H1 (cell line): ENCODE data around the gene ACAT2. TPM values are rescaled to one million over a fixed set of nuclear protein-coding genes. Genes with fewer than 3 reads are reported as not detected.

Source experiments
- CTCF ChIA-PET: fragments of 300-600 bp; sonication (Branson Sonifier 250); formaldehyde crosslinking; loops from one replicate; lab custom pipeline; 2021; ENCODE audit not compliant: partially characterized antibody; lab: Charles Lee
- POLR2A ChIA-PET: fragments of 300-600 bp; sonication (Branson Sonifier 250); formaldehyde crosslinking; loops from one replicate; lab custom pipeline; 2021; ENCODE audit warnings: inconsistent platforms; ENCODE audit not compliant: partially characterized antibody; lab: Charles Lee
- DNase-seq, 2 experiments: peaks; one replicate each; pipeline versions ENCODE4 v3.0.0 to v3.0.0-alpha.2; 2010 to 2022; ENCODE audit warnings: low spot score in 2 of 2, low read depth in 1 of 2, mixed read lengths in 1 of 2
- FAIRE-seq: peaks from 2 replicates; lab custom pipeline; 2011; peaks lifted over from hg19 to GRCh38; lab: Jason Lieb, UNC
- H2AFZ ChIP-seq: 2 replicates; pipeline ENCODE4 v1.8.1; 2012; ENCODE audit warnings: low read length, inconsistent platforms
- H2AK5ac ChIP-seq: 2 replicates; pipeline ENCODE4 v1.6.1; 2013; ENCODE audit warnings: low read depth, low read length
- H2BK120ac ChIP-seq: replicated peaks from 2 replicates; pipeline ENCODE3; 2013; ENCODE audit warnings: low read depth, low read length, inconsistent platforms
- H2BK12ac ChIP-seq: 2 replicates; pipeline ENCODE4 v1.6.1; 2013; ENCODE audit warnings: low read depth, low read length
- H2BK15ac ChIP-seq: 2 replicates; pipeline ENCODE4 v1.6.1; 2013; ENCODE audit warnings: low read length
- H2BK20ac ChIP-seq: 2 replicates; pipeline ENCODE4 v1.6.1; 2013; ENCODE audit warnings: low read length
- H2BK5ac ChIP-seq: 2 replicates; pipeline ENCODE4 v1.6.1; 2013; ENCODE audit warnings: low read depth, low read length
- H3K14ac ChIP-seq: 2 replicates; pipeline ENCODE4 v1.6.1; 2013; ENCODE audit warnings: inconsistent platforms; ENCODE audit not compliant: insufficient read length
- H3K18ac ChIP-seq: 2 replicates; pipeline ENCODE4 v1.6.1; 2013; ENCODE audit warnings: low read length; ENCODE audit errors: extremely low read depth
- H3K23ac ChIP-seq: 2 replicates; pipeline ENCODE4 v1.6.1; 2013; ENCODE audit warnings: inconsistent platforms; ENCODE audit not compliant: insufficient read length
- H3K23me2 ChIP-seq: 2 replicates; pipeline ENCODE4 v1.6.1; 2013; ENCODE audit warnings: low read depth, low read length
- H3K27ac ChIP-seq: 2 replicates; pipeline ENCODE4 v1.6.1; 2011; ENCODE audit warnings: low read depth, low read length, inconsistent platforms
- H3K27me3 ChIP-seq, 4 experiments: replicated peaks in 1 of 4; 1 replicate in 1 of 4; 2 replicates in 3 of 4; pipeline versions ENCODE4 v1.6.1 to v1.8.1; 2011 to 2013; ENCODE audit warnings: low read length in 3 of 4, mild to moderate bottlenecking in 3 of 4, inconsistent platforms in 2 of 4, mixed read lengths in 2 of 4, moderate library complexity in 1 of 4; ENCODE audit not compliant: control insufficient read depth in 3 of 4, insufficient read depth in 3 of 4; ENCODE audit errors: extremely low read depth in 1 of 4
- H3K36me3 ChIP-seq, 4 experiments: 2 replicates each; pipeline versions ENCODE4 v1.6.1 to v1.8.1; 2011 to 2013; ENCODE audit warnings: mild to moderate bottlenecking in 4 of 4, low read length in 3 of 4, moderate library complexity in 2 of 4, control low read depth in 1 of 4, inconsistent platforms in 1 of 4; ENCODE audit not compliant: insufficient read depth in 4 of 4, control insufficient read depth in 2 of 4
- H3K4ac ChIP-seq: replicated peaks from 2 replicates; pipeline ENCODE3; 2013; ENCODE audit warnings: low read length, low read depth, mixed read lengths, inconsistent platforms; ENCODE audit not compliant: insufficient read length
- H3K4me1 ChIP-seq, 4 experiments: replicated peaks in 1 of 4; 1 replicate in 1 of 4; 2 replicates in 3 of 4; pipeline versions ENCODE4 v1.6.1 to v1.8.1; 2011 to 2013; ENCODE audit warnings: low read length in 3 of 4, inconsistent platforms in 2 of 4, mixed read lengths in 1 of 4; ENCODE audit not compliant: insufficient read depth in 4 of 4, control insufficient read depth in 3 of 4
- H3K4me2 ChIP-seq, 2 experiments: 2 replicates each; pipeline versions ENCODE4 v1.6.1 to v1.8.1; 2011 to 2013; ENCODE audit warnings: low read depth in 2 of 2, low read length in 2 of 2, control low read depth in 1 of 2, inconsistent platforms in 1 of 2, mild to moderate bottlenecking in 1 of 2; ENCODE audit not compliant: insufficient read depth in 1 of 2
- H3K4me3 ChIP-seq, 4 experiments: fragments of 200-600, 300-600 bp in 1 of 4; sonication (generic), shearing (Covaris generic), sonication (Bioruptor Twin) in 1 of 4; 2 replicates each; pipeline versions ENCODE4 v1.5.1 to v1.8.1; 2011 to 2016; ENCODE audit warnings: low read length in 4 of 4, low read depth in 3 of 4, control low read depth in 2 of 4, inconsistent platforms in 2 of 4, mild to moderate bottlenecking in 2 of 4, mixed read lengths in 1 of 4, moderate library complexity in 1 of 4; ENCODE audit not compliant: insufficient read depth in 2 of 4; ENCODE audit errors: extremely low read depth in 1 of 4
- H3K56ac ChIP-seq: replicated peaks from 2 replicates; pipeline ENCODE3; 2013; ENCODE audit warnings: low read depth, mild to moderate bottlenecking, mixed read lengths, low read length, inconsistent platforms; ENCODE audit not compliant: insufficient read length
- H3K79me1 ChIP-seq: 2 replicates; pipeline ENCODE4 v1.6.1; 2013; ENCODE audit warnings: low read depth, low read length, control low read depth
- H3K79me2 ChIP-seq, 2 experiments: 2 replicates each; pipeline versions ENCODE4 v1.6.1 to v1.8.1; 2012 to 2013; ENCODE audit warnings: low read length in 2 of 2, mild to moderate bottlenecking in 2 of 2, inconsistent platforms in 1 of 2; ENCODE audit not compliant: insufficient read depth in 2 of 2, control insufficient read depth in 1 of 2
- H3K9ac ChIP-seq, 4 experiments: replicated peaks in 1 of 4; 1 replicate in 1 of 4; 2 replicates in 3 of 4; pipeline versions ENCODE4 v1.6.1 to v1.8.1; 2011 to 2013; ENCODE audit warnings: low read depth in 3 of 4, low read length in 3 of 4, control low read depth in 2 of 4, mild to moderate bottlenecking in 2 of 4, moderate library complexity in 2 of 4, inconsistent platforms in 1 of 4; ENCODE audit errors: extremely low read depth in 1 of 4
- H3K9me3 ChIP-seq, 2 experiments: 2 replicates each; pipeline versions ENCODE4 v1.6.1 to v1.8.1; 2012 to 2013; ENCODE audit warnings: mild to moderate bottlenecking in 2 of 2, moderate library complexity in 2 of 2, control low read depth in 1 of 2, inconsistent platforms in 1 of 2, low read depth in 1 of 2, low read length in 1 of 2, mixed read lengths in 1 of 2; ENCODE audit not compliant: insufficient read depth in 2 of 2
- H4K20me1 ChIP-seq, 2 experiments: replicated peaks in 1 of 2; 2 replicates each; pipeline versions ENCODE3 to v1.8.1; 2011 to 2013; ENCODE audit warnings: inconsistent platforms in 2 of 2, low read length in 2 of 2, mild to moderate bottlenecking in 1 of 2; ENCODE audit not compliant: insufficient read depth in 2 of 2, control insufficient read depth in 1 of 2
- H4K5ac ChIP-seq: 2 replicates; pipeline ENCODE4 v1.6.1; 2013; ENCODE audit warnings: low read length, low read depth, mixed read lengths, inconsistent platforms; ENCODE audit not compliant: insufficient read length
- H4K8ac ChIP-seq: 2 replicates; pipeline ENCODE4 v1.8.0; 2013; ENCODE audit warnings: mild to moderate bottlenecking, moderate library complexity, low read length, inconsistent platforms; ENCODE audit not compliant: insufficient read depth; ENCODE audit errors: extremely low read depth
- H4K91ac ChIP-seq: replicated peaks from 2 replicates; pipeline ENCODE3; 2013; ENCODE audit warnings: low read length, mixed read lengths, inconsistent platforms; ENCODE audit not compliant: insufficient read length
- ATF2 ChIP-seq: IDR thresholded peaks from 2 replicates; pipeline ENCODE4 v1.6.1; 2012; ENCODE audit warnings: low read length, inconsistent platforms
- BACH1 ChIP-seq: IDR thresholded peaks from 2 replicates; pipeline ENCODE4 v1.6.1; 2012; ENCODE audit warnings: low read length, improper control_type of control experiment
- CBX5 ChIP-seq: fragments of 300-800, 300-1000 bp; sonication (generic); IDR thresholded peaks from 2 replicates; pipeline ENCODE4 v1.7.1; 2016; ENCODE audit warnings: antibody characterized with exemption, low read length, low read depth
- CHD2 ChIP-seq: IDR thresholded peaks from 2 replicates; pipeline ENCODE4 v1.6.1; 2012; ENCODE audit warnings: low read length, improper control_type of control experiment
- EGR1 ChIP-seq: IDR thresholded peaks from 2 replicates; pipeline ENCODE4 v1.6.1; 2011; ENCODE audit warnings: low read depth, low read length, borderline replicate concordance
- GTF2F1 ChIP-seq: IDR thresholded peaks from 2 replicates; pipeline ENCODE4 v1.6.1; 2012; ENCODE audit warnings: low read depth, low read length, improper control_type of control experiment, borderline replicate concordance
- JUN ChIP-seq: IDR thresholded peaks from 2 replicates; pipeline ENCODE4 v1.6.1; 2011; ENCODE audit warnings: low read depth, mild to moderate bottlenecking, improper control_type of control experiment, low read length
- POLR2A ChIP-seq, 2 experiments: IDR thresholded peaks; 1 replicate in 1 of 2; 2 replicates in 1 of 2; pipeline ENCODE4 v1.6.1; 2011; ENCODE audit warnings: low read depth in 2 of 2, low read length in 2 of 2, mild to moderate bottlenecking in 2 of 2; ENCODE audit errors: control extremely low read depth in 1 of 2
- POLR2AphosphoS5 ChIP-seq: IDR thresholded peaks from 2 replicates; pipeline ENCODE4 v1.6.1; 2011; ENCODE audit warnings: low read depth, low read length
- POU5F1 ChIP-seq: IDR thresholded peaks from 2 replicates; pipeline ENCODE4 v1.6.1; 2011; ENCODE audit warnings: low read depth, mild to moderate bottlenecking, low read length, moderate library complexity
- RAD21 ChIP-seq, 2 experiments: IDR thresholded peaks in 1 of 2; conservative IDR thresholded peaks in 1 of 2; 2 replicates each; pipeline ENCODE4 v1.6.1; 2011; ENCODE audit warnings: low read depth in 2 of 2, low read length in 2 of 2, improper control_type of control experiment in 1 of 2, inconsistent platforms in 1 of 2, mild to moderate bottlenecking in 1 of 2, moderate library complexity in 1 of 2
- RBBP5 ChIP-seq: IDR thresholded peaks from 2 replicates; pipeline ENCODE4 v1.7.1; 2012; ENCODE audit warnings: low read depth, mild to moderate bottlenecking, inconsistent platforms, low read length, moderate library complexity, borderline replicate concordance
- WGBS, 2 experiments: shearing (Covaris generic) in 1 of 2; methylation state at CpG; one replicate each; pipeline versions ENCODE4 v1.1.6 to v1.1.7; 2013 to 2015; ENCODE audit warnings: low lambda C conversion rate in 2 of 2, mixed read lengths in 2 of 2, inconsistent platforms in 1 of 2, low coverage in 1 of 2, missing lambda C conversion rate in 1 of 2; ENCODE audit not compliant: insufficient replicate concordance in 2 of 2, insufficient coverage in 1 of 2, insufficient read length in 1 of 2; ENCODE audit errors: extremely low coverage in 1 of 2, missing lambda C conversion rate in 1 of 2; 5-methylcytosine and 5-hydroxymethylcytosine counted together
- polyA plus RNA-seq, 7 experiments: library from polyadenylated mRNA; depleted of rRNA in 3 of 7; stranded (reverse) in 5 of 7; unstranded in 2 of 7; fragments of >200 nt in 5 of 7; fragments of 200-250 nt in 2 of 7; gene quantifications; 1 replicate in 5 of 7; 2 replicates in 1 of 7; 4 replicates in 1 of 7; pipeline versions ENCODE4 v1.2.1 to v1.2.3, GENCODE V29; 2011 to 2013; ENCODE audit warnings: missing spikeins in 2 of 7, mixed read lengths in 2 of 7
- total RNA-seq: library from RNA; stranded (reverse); fragmentation: NEBNext Ultra II Directional; extraction: Animal tissue kit (Norgen Biotek cat#: 25700); gene quantifications from 2 replicates; pipeline ENCODE4 v1.2.1, GENCODE V29; 2021

Gene ACAT2
- total and polyA plus RNA-seq, 2 of the 8 experiments (the other 6 are each of a cell fraction or from before 2014, with no cell fraction given): 61.6 to 166 TPM

- no peaks in the 10 kb centered on the region for H3K9me3 ChIP-seq
- no peak overlapping the region for H2AK5ac ChIP-seq
- ChIA-PET POLR2A (interaction anchor here (1.0 kb wide), 1 partner anchor 12 kb away, joined by 4 read pairs; the partner anchor contains the start of gene WTAP), CTCF (no interaction called here)
- no peak overlapping the region for H3K4ac ChIP-seq
- peaks cover 13% of the 10 kb centered on the region; the same call in 1 of the 2 replicates for H3K23me2 ChIP-seq
- H2BK5ac ChIP-seq: no peak overlapping the region
- H3K14ac ChIP-seq: no peak overlapping the region
- H3K27me3 ChIP-seq: no peaks in the 10 kb centered on the region
- no peak overlapping the region for H3K27ac ChIP-seq
- WGBS, 2 experiments: 59% methylated on average over 3 of the region's 3 CpGs; no CpG with 5 or more reads in 1 of the 2 experiments
- no peak overlapping the region for H4K5ac ChIP-seq
- FAIRE-seq: no peak
- H2BK20ac ChIP-seq: no peak overlapping the region
- H3K4me1 ChIP-seq: no peaks in the 10 kb centered on the region
- H2BK120ac ChIP-seq: no peak overlapping the region
- H3K79me1 ChIP-seq: no peaks in the 10 kb centered on the region; the same call in 1 of the 2 replicates
- H2BK12ac ChIP-seq: no peak overlapping the region
- H3K4me2 ChIP-seq: no peak overlapping the region
- DNase-seq: no peak
- no peak overlapping the region for H4K91ac ChIP-seq
- H3K79me2 ChIP-seq: peaks cover 0 to under 1% of the 10 kb centered on the region in 2 experiments; a peak in 1 of 4 replicates
- no peak for TF ChIP-seq POU5F1
- TF ChIP-seq POLR2AphosphoS5: no peak
- TF ChIP-seq CHD2: no peak
- TF ChIP-seq RBBP5: no peak
- TF ChIP-seq BACH1: no peak
- no peak for TF ChIP-seq RAD21 (IDR thresholded peaks at IDR 0.05 in 1 of 2, conservative IDR thresholded peaks at IDR 0.05 in 1 of 2; ENCODE audit: low read depth in 2 of 2, low read length in 2 of 2)
- TF ChIP-seq JUN: no peak
- TF ChIP-seq GTF2F1: no peak
- TF ChIP-seq CBX5: no peak
- no peak for TF ChIP-seq ATF2
- TF ChIP-seq EGR1: no peak
- no peak for TF ChIP-seq POLR2A (IDR thresholded peaks at IDR 0.05; ENCODE audit: control extremely low read depth in 1 of 2, low read depth in 2 of 2, low read length in 2 of 2)
- H3K4me3 ChIP-seq: no peak overlapping the region
- no peak overlapping the region for H2AFZ ChIP-seq
- H3K36me3 ChIP-seq: no peaks in the 10 kb centered on the region
- H4K20me1 ChIP-seq: peaks cover 0 to under 1% of the 10 kb centered on the region in 2 experiments
- H3K56ac ChIP-seq: no peak overlapping the region
- no peak overlapping the region for H4K8ac ChIP-seq
- H3K9ac ChIP-seq: no peak overlapping the region
- H3K18ac ChIP-seq: no peak overlapping the region
- H2BK15ac ChIP-seq: no peak overlapping the region
- no peak overlapping the region for H3K23ac ChIP-seq
Measured at GRCh38 chr6:159715166-159715565, 46.7 kb upstream of the ACAT2 start.
